ENCODE data around the gene REV3L.

- TF ChIP-seq POLR2A (IDR thresholded peaks at IDR 0.05; ENCODE audit: low read depth, low read length) (no peak), POLR2AphosphoS5 (IDR thresholded peaks at IDR 0.05; ENCODE audit: low read depth, low read length) (no peak), TAF1 (IDR thresholded peaks at IDR 0.05; ENCODE audit: borderline replicate concordance, low read depth, low read length) (no peak)
Measured at GRCh38 chr6:111444794-111445193, 38.2 kb downstream of the REV3L start.
